HTR-8/SVneo (cell line): ENCODE measurements around the gene RHBDL1.

Experiments used
- DNase-seq: peaks from one replicate; pipeline ENCODE4 v3.0.0; 2011; ENCODE audit warnings: low spot score, mixed read lengths; ENCODE audit not compliant: insufficient read length
- FAIRE-seq: peaks from 2 replicates; lab custom pipeline; 2011; peaks lifted over from hg19 to GRCh38; lab: Jason Lieb, UNC

Gene RHBDL1

DNA sequence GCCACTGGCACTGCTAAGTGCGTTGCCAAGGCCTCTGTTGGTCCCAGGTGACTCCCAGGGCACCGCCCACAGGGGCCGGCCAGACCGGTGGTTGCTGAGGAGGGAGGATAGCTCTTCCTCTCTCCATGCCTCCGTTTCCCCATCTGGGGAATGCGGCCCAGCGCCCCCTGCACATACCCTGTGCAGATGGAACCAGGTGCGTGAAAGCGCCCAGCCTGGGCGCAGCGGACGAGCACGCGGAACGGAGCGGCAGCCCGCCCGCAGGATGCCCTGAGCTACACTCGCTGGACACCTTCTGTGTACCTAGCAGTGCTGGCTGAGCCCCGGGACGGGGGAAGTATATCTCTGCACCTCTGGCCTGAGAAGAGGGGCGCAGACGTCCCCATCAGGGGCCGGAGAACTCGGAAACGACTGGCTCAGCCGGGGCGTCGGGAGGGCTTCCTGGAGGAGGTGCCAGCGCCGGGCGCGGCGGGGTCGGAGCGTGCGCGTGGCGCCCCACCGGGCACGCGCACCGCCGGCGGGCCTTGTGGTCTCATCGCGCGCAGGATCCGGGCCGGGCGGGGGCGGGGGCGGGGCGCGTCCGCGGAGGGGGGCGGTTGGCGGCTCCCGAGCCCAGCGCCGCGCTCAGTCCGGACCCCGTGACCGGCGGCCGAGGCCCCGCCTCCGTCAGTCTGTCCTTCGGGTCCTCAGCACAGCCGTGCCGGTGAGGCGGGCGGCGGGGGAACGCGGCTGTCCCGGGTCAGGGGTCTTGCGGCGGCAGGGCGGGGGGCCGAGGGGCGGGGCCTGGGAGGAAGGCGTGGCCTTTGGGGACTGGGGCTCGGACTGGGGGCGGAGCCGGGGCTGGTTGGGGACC, 51.2 kb downstream of the RHBDL1 start, which contains the start of the genes CCDC78 and HAGHL:
CCDC78 (minus strand) TSS at position 6 of the 853 bp plus-strand sequence. CDS start 76 bp downstream, outside the sequence.
HAGHL (plus strand) TSS at position 669 of the 853 bp plus-strand sequence. CDS start 404 bp downstream, outside the sequence.
- no peak for DNase-seq
- peak; percentile 51 for FAIRE-seq

DNA sequence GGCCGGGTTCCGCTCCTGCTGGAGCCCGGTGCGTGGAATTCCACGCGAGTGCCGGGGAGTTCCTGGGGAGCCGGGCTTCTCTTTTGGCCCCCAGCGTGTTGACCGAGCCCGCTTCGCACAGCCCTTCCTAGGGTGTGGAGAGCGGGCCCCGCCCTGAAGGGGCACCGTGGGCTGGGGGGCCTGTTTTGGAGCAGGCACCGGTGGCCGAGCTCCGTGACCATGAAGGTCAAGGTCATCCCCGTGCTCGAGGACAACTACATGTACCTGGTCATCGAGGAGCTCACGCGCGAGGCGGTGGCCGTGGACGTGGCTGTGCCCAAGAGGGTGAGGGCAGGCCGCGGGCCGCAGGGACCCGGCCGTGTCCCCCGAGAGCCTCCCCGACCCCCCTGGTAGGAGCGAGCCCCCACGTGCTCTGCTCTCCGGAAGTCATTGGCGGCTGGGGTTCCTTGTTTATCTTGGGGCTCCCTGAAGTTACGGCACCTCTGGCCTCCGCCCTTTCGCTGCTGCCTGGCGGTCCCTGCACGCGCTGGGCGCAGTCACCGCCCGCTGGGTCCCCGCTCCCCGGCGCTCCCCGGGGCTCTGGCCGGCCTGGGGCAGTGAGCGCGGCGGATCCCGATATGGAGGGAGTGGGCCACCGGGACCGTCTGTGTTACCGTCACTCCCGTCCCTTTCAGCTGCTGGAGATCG, 52.0 kb downstream of the RHBDL1 start:
- DNase-seq = no peak
- no peak for FAIRE-seq
